Keratinocyte (primary cell): Measurements from ENCODE around the gene DCP2.

Experiments used
- CTCF ChIP-seq, 3 experiments: IDR thresholded peaks in 1 of 3; conservative IDR thresholded peaks in 1 of 3; optimal IDR thresholded peaks in 1 of 3; 2 replicates in 2 of 3; 3 replicates in 1 of 3; pipeline versions ENCODE3 to v1.5.1; 2011; ENCODE audit warnings: low read length in 3 of 3, mild to moderate bottlenecking in 3 of 3, moderate library complexity in 2 of 3, control low read depth in 1 of 3, inconsistent platforms in 1 of 3; ENCODE audit not compliant: insufficient read depth in 2 of 3; ENCODE audit errors: extremely low read depth in 1 of 3
- EZH2 ChIP-seq: IDR thresholded peaks from one replicate; pipeline ENCODE4 v1.6.1; 2012; ENCODE audit warnings: inconsistent platforms, mild to moderate bottlenecking, low read length, moderate library complexity

GRCh38 chr5:112960315-112960714 is 16.3 kb upstream of the DCP2 start:
- TF ChIP-seq CTCF (optimal IDR thresholded peaks at IDR 0.05 in 1 of 3, IDR thresholded peaks at IDR 0.05 in 1 of 3, conservative IDR thresholded peaks at IDR 0.05 in 1 of 3; ENCODE audit: extremely low read depth in 1 of 3, insufficient read depth in 2 of 3, low read length in 3 of 3): no peak
- no peak for TF ChIP-seq EZH2
